Lower leg skin (tissue), 3 donors: ENCODE data around the gene CYP27B1.

Experiments
- POLR2A ChIP-seq, 2 donors: fragments of 450-650 bp; IDR thresholded peaks; one replicate each; pipeline ENCODE4 v1.6.1; 2016 to 2017; ENCODE audit warnings: antibody characterized with exemption in 2 of 2, mild to moderate bottlenecking in 1 of 2, moderate library complexity in 1 of 2
- TF ChIP-seq, protein P1 (sequence below), 3 donors: fragments of 450-650 bp; IDR thresholded peaks; one replicate each; pipeline ENCODE4 v1.5.1; 2016; ENCODE audit warnings: antibody characterized with exemption in 3 of 3, mild to moderate bottlenecking in 3 of 3, moderate library complexity in 2 of 3

- TF ChIP-seq, protein P1, sequence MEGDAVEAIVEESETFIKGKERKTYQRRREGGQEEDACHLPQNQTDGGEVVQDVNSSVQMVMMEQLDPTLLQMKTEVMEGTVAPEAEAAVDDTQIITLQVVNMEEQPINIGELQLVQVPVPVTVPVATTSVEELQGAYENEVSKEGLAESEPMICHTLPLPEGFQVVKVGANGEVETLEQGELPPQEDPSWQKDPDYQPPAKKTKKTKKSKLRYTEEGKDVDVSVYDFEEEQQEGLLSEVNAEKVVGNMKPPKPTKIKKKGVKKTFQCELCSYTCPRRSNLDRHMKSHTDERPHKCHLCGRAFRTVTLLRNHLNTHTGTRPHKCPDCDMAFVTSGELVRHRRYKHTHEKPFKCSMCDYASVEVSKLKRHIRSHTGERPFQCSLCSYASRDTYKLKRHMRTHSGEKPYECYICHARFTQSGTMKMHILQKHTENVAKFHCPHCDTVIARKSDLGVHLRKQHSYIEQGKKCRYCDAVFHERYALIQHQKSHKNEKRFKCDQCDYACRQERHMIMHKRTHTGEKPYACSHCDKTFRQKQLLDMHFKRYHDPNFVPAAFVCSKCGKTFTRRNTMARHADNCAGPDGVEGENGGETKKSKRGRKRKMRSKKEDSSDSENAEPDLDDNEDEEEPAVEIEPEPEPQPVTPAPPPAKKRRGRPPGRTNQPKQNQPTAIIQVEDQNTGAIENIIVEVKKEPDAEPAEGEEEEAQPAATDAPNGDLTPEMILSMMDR (IDR thresholded peaks at IDR 0.05) = no peak
- TF ChIP-seq POLR2A (IDR thresholded peaks at IDR 0.05) = no peak
Observed at GRCh38 chr12:57758552-57759359, 8.1 kb downstream of the CYP27B1 start.
